ENCODE data around the gene PITRM1.

PITRM1 gene

DNA sequence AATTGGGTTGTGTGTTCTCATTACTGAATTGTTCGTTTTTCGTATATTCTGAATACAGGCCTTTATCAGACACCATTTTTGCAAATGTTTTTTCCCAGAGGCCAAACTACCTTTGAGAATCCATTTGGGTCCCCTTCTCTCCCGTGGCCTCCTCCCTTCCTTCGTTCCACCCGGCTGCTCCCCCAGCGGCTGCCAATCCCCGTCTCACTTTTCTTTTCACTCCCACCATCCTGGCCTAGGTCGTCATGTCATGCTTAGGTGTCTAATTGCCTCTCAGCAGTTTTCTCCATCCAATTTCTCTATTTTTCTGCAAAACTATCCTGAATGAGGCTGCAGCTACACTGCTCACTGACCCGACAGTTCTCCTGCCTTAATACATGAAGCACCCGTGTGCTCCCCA, 17.9 kb downstream of the PITRM1 start:
- in situ Hi-C loops (cut with HindIII; ENCODE audit: low sequenced_read_pairs): no loop called here
- H3K4me3 ChIP-seq (ENCODE audit: low read depth, low read length): no peak overlapping the region
- DNase-seq (ENCODE audit: low read depth, low spot score): no peak
- TF ChIP-seq, protein P1, sequence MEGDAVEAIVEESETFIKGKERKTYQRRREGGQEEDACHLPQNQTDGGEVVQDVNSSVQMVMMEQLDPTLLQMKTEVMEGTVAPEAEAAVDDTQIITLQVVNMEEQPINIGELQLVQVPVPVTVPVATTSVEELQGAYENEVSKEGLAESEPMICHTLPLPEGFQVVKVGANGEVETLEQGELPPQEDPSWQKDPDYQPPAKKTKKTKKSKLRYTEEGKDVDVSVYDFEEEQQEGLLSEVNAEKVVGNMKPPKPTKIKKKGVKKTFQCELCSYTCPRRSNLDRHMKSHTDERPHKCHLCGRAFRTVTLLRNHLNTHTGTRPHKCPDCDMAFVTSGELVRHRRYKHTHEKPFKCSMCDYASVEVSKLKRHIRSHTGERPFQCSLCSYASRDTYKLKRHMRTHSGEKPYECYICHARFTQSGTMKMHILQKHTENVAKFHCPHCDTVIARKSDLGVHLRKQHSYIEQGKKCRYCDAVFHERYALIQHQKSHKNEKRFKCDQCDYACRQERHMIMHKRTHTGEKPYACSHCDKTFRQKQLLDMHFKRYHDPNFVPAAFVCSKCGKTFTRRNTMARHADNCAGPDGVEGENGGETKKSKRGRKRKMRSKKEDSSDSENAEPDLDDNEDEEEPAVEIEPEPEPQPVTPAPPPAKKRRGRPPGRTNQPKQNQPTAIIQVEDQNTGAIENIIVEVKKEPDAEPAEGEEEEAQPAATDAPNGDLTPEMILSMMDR (IDR thresholded peaks at IDR 0.05; ENCODE audit: low read depth, low read length): no peak

DNA sequence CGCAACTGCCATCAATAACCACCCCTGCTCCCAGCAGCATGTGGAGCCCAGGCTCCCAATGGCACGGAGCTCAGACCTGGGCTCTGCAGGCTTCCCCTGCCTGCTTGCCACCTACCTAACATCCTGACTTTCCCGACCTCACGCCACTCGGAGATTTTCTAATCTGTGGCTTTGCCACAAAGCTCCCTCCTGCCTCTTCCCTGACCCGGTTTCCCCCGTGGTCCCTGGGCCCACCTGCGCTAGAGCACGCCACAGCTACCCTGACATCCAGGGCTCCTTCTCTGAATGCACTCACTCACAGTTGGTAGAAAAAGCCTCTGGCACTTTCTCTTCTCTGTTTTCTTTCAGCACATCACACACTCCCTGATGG, 20.0 kb downstream of the PITRM1 start:
- H3K4me3 ChIP-seq (ENCODE audit: low read depth, low read length): no peak overlapping the region
- no peak for DNase-seq (ENCODE audit: low read depth, low spot score)
- TF ChIP-seq, protein P1 (IDR thresholded peaks at IDR 0.05; ENCODE audit: low read depth, low read length): no peak
- in situ Hi-C loops (cut with HindIII; ENCODE audit: low sequenced_read_pairs): no loop called here

DNA sequence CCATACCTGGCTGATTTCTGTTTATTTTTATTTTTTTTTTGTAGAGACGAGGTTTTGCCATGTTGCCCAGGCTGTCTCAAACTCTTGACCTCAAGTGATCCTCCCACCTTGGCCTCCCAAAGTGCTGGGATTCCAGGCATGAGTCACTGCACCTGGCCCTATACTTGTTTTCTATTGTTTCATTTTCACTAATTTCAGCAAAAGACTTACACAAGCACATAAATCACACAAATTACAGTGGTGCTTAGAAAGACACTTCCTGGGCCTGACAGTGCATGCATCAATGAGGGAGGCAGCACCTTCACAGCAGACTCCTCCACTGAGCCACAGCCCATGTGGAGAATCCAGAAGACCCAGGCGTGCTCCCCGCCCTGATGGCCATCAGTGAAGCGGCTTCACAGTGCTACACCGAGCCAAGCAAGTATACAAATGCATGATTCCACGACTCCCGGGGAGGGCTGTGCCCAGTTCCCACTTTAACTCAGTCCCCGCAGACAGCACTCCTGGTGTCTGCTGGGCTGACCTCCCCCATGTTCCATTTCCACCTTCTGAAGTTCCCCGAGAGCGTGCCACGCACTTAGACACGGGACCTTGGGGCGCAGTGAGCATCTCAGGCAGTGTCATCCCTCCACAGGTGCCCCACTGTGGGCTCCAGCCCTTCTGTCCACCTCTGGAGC, 20.6 kb downstream of the PITRM1 start:
- in situ Hi-C loops (cut with HindIII; ENCODE audit: low sequenced_read_pairs): no loop called here
- no peak overlapping the region for H3K4me3 ChIP-seq (ENCODE audit: low read depth, low read length)
- TF ChIP-seq, protein P1 (IDR thresholded peaks at IDR 0.05; ENCODE audit: low read depth, low read length): no peak
- DNase-seq (ENCODE audit: low read depth, low spot score): no peak

DNA sequence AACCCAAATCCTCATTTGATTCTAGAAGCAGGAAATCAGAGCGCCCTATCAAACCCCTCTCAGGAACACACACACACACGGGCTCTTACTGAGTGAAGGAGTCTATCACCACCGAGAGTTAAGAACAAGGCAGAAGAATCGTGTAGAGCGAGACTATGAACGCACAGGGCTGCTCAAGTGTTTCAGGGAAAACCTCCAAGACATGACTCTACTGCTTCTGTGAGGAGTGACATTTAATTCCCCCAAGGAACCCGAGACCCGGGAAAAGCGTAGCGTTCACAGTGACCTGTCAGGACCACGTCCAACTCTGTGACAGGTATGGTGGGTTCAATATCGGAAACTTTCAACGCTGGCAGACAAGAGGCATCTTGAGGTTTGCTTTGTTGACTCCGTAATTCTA, 21.6 kb downstream of the PITRM1 start:
- no peak overlapping the region for H3K4me3 ChIP-seq (ENCODE audit: low read depth, low read length)
- in situ Hi-C loops (cut with HindIII; ENCODE audit: low sequenced_read_pairs): no loop called here
- no peak for DNase-seq (ENCODE audit: low read depth, low spot score)
- TF ChIP-seq, protein P1 (IDR thresholded peaks at IDR 0.05; ENCODE audit: low read depth, low read length): no peak

DNA sequence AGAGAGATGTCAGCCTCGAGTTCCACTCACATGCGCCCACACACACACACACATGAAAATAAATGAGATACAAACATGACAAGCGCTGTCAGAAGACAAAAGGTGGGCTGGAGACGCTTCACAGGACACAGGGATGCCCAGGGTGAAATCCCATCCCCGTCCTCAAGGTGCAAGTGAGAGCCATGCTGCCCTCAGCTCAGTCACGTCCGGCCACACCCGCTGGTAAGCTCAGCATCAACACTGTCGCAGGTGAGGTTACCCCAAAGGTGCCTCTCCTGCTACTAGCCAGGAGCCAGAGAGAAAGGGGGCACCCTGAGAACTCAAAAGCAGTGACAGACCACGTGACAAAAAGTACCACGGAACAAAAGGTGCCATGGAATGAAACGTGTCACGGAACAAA, 22.2 kb downstream of the PITRM1 start:
- no peak for DNase-seq (ENCODE audit: low read depth, low spot score)
- no peak overlapping the region for H3K4me3 ChIP-seq (ENCODE audit: low read depth, low read length)
- TF ChIP-seq, protein P1 (IDR thresholded peaks at IDR 0.05; ENCODE audit: low read depth, low read length): no peak
- in situ Hi-C loops (cut with HindIII; ENCODE audit: low sequenced_read_pairs): no loop called here

DNA sequence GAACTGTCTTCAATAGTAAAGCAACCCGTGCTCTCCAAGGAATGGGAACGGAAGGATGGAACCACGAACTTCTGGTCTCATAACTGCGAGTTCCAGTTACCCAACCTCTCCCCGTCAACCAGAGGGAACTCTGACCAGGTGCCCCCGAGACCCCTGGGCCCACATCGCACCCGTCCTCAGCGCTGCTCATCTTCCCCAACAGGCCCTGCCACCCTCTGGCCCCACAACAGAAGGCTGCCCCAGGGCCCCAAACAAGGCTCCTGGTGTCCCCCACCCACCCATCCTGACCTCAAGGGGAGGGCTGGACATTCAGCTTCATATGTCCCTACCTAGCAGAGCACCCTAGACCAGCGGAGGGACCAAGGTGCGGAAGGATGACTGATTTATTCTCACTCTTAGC, 22.7 kb downstream of the PITRM1 start:
- in situ Hi-C loops (cut with HindIII; ENCODE audit: low sequenced_read_pairs): no loop called here
- H3K4me3 ChIP-seq (ENCODE audit: low read depth, low read length): no peak overlapping the region
- TF ChIP-seq, protein P1 (IDR thresholded peaks at IDR 0.05; ENCODE audit: low read depth, low read length): no peak
- no peak for DNase-seq (ENCODE audit: low read depth, low spot score)
